Raji (cell line): ENCODE measurements around the gene NDUFA9.

Experiments used
- POLR2A ChIP-seq: IDR thresholded peaks from 2 replicates; pipeline ENCODE4 v1.6.1; 2011; ENCODE audit warnings: low read depth, low read length, control low read depth; ENCODE audit not compliant: insufficient read depth

Gene NDUFA9

DNA sequence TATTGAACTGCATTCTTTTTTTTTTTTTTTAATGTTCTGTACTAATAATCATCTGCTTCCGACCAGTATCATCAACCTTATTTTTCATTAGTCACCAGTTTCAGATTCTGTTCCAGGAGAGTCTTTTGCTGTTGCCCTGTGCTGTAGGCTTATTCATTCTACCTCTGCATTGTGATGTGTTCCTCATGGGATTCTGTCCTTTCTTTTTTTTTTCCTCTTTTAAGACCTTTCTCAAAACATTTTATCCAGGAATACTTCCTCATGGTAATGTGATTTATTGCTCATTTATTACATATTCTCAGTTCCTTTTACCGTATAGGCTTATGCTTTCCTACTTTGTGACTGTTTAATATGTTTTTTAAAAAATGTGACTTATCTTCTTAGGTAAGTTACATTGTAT, 4.8 kb downstream of the NDUFA9 start:
- no peak for TF ChIP-seq POLR2A

DNA sequence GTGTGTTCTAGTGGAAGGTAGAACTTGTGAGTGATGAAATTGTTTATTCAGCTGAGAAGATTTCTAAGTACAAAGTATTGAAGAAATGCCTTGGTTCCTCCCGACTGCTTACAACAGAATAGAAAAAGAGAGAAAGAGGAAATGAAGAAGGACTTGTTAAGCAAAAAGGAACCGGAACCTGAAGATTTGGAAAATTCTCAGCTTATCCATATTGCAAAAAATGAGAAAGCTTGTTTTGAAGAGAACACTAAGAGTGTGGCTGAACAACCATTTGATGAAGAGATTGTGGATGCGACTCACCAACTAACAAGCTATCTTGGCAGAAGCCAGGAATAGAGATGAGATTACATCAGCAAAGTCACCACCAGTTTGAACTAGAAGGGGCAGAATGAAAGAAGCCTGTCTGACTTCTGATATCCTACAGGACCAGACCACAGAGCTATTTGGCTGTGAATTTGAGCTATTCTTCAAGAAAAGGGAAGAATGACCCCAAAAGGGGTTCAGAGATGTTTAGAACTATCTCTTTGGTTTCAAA, 15.1 kb downstream of the NDUFA9 start:
- TF ChIP-seq POLR2A: no peak

DNA sequence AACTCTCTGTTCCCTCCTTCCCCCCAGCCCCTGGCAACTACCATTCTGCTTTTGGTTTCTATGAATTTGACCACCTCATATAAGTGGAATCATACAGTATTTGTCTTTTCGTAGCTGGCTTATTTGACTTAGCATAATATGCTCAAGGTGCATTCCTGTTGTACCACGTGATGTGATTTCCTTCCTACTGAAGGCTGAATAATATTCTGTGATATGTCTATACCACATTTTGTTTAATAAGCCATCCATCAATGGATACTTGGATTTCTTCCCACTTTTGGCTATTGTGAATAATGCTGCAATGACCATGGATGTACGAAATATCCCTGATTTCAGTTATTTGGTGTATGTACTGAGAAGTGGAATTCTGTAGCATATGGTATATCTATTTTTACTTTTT, 16.3 kb downstream of the NDUFA9 start:
- no peak for TF ChIP-seq POLR2A

DNA sequence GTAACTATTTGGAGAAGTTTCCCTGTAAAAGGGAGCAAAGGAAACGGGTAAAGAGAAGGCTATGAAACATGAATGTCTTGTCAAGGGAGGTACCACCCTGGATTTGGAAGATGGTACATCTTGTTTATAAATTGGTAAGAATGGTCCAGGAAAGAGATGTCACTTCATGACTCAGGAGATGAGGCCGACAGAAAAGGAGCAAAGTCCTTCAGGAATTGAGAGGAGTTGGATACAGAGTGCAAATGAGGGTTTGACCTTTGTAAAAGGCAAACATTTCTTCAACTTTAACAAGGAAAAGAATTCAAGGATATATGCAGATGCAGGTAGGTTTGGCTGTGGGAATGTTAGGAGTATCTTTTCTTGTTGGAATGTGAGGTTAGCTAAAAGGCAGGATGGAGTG, 30.8 kb downstream of the NDUFA9 start:
- no peak for TF ChIP-seq POLR2A

DNA sequence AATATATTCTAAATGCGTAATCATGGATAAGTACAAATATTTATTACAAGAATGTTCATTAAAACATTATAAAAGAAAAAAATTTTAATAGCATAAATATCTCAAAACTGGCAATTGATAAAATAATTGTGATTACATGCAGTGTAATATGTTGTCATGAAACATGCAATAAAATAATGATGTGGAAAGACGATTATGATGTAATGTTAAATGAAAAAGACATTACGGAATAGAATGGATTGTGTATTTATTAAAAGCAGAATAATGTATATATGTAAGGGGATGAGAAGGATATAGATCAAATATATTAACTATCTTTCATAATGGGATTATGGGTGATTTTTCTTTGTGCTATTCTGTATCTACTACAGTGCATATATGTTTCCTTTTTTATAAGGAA, 32.8 kb downstream of the NDUFA9 start:
- no peak for TF ChIP-seq POLR2A

DNA sequence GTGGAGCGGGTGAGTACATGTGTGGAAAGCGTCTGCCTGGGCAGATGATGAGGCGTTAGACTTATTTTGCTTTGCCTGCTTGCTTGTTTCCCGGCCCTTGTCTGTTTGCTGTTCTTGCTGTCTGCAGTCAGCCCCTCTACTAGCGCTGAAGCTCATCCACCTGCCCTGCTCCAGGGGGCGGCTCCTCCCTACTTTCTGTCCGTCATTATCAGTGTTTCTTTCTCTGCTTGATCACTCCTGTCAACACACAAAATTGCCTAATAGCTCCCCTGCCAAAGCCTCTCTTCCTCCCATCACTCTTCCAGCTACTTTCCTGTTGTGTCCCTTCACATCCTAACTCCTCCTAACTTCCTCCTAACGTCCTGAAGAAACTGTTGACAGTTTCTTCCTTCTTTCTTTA, 36.4 kb downstream of the NDUFA9 start:
- TF ChIP-seq POLR2A: no peak

DNA sequence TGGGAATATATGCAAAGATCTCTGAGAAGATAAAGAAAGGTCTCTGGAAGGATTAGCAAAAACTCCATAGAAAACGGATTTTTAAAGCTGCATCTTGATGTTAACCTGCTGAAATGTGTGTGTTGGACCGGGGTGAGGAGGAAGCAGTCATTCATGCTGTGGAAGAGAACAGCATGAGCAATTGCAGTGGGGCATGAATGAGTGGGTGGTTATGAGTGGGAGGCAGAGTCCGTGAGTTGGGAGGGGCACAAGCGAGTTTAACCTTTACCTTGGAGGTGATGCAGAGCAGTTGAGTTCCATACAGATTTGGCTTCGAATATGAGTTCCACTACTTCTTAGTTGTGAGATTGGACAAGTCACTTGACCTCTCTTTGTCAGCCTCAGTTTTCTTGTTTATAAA, 41.8 kb downstream of the NDUFA9 start:
- TF ChIP-seq POLR2A: no peak
